Glomerular visceral epithelial cell (primary cell): ENCODE results near the gene KRTAP22-1.

Experiments used
- DNase-seq: peaks from one replicate; pipeline ENCODE4 v3.0.0-alpha.2; 2016; ENCODE audit errors: extremely low spot score

Gene KRTAP22-1

GRCh38 chr21:30625449-30626165, 24.7 kb downstream of the KRTAP22-1 start:
- DNase-seq: no peak

- no peak for DNase-seq
Observed at GRCh38 chr21:30628109-30628508, 27.2 kb downstream of the KRTAP22-1 start.

- DNase-seq: no peak
Observed at GRCh38 chr21:30629200-30629599, 28.3 kb downstream of the KRTAP22-1 start.

GRCh38 chr21:30634906-30635305, 34.0 kb downstream of the KRTAP22-1 start, which contains the start of gene KRTAP20-2:
TSS of gene KRTAP20-2 (plus strand) at chr21:30635206. CDS start at chr21:30635264, 58 bp downstream.
- no peak for DNase-seq

GRCh38 chr21:30638686-30639085, 37.8 kb downstream of the KRTAP22-1 start:
- DNase-seq: no peak

- DNase-seq: no peak
Observed at GRCh38 chr21:30642564-30642963, 41.7 kb downstream of the KRTAP22-1 start, which contains the start of gene KRTAP20-3. TSS of gene KRTAP20-3 (plus strand) at chr21:30642864.

GRCh38 chr21:30646904-30647414, 46.1 kb downstream of the KRTAP22-1 start:
- no peak for DNase-seq
